ENCODE data around the gene ZBTB45.

DNA sequence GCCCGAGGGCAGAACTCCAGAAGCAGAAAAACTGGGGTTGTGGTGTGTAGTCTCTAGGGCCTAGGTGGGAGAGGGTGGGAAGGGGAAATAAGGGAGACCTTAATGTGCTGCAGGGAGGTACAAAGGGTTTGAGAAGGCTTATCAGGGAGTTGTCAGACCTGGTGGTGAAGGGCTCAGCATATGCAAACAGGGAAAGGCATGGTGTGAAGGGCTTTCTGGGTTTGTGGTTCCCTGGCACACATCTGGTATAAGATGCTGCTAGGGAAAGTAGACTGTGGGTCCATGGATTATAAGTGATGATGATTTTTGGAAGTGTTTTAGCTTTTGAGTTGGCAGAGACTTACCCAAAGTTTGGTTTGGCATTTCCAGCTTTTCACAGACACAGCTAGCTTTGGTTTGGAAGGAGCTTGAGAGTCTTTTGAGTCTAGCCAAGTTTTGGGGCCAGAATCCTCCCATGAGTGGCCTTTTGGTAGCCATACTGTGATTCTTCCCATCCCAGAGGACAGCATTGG, 26.5 kb upstream of the ZBTB45 start:
- TF ChIP-seq, protein P1, sequence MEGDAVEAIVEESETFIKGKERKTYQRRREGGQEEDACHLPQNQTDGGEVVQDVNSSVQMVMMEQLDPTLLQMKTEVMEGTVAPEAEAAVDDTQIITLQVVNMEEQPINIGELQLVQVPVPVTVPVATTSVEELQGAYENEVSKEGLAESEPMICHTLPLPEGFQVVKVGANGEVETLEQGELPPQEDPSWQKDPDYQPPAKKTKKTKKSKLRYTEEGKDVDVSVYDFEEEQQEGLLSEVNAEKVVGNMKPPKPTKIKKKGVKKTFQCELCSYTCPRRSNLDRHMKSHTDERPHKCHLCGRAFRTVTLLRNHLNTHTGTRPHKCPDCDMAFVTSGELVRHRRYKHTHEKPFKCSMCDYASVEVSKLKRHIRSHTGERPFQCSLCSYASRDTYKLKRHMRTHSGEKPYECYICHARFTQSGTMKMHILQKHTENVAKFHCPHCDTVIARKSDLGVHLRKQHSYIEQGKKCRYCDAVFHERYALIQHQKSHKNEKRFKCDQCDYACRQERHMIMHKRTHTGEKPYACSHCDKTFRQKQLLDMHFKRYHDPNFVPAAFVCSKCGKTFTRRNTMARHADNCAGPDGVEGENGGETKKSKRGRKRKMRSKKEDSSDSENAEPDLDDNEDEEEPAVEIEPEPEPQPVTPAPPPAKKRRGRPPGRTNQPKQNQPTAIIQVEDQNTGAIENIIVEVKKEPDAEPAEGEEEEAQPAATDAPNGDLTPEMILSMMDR (IDR thresholded peaks at IDR 0.05), result no peak
- no peak for TF ChIP-seq POLR2A (IDR thresholded peaks at IDR 0.05)
